ENCODE measurements around the gene PDAP1. TPM values are rescaled to one million over a fixed set of nuclear protein-coding genes. Genes with fewer than 3 reads are reported as not detected.
"Not testable (repeated sequence)": the region's sequence is repeated elsewhere in the genome, so short reads cannot be mapped to it uniquely, and the experiment has no call there.

Gene PDAP1
- polyA plus RNA-seq, 2 of the 4 experiments (the other 2 are of a cell fraction), result 81.8 to 347 TPM

GRCh38 chr7:99419323-99420021 lies 11.1 kb upstream of the PDAP1 start:
- no peak for TF ChIP-seq RNF2 (IDR thresholded peaks at IDR 0.05; ENCODE audit: borderline replicate concordance, low read depth)
- no peak for TF ChIP-seq HMGXB4 (CRISPR knock-in tag; IDR thresholded peaks at IDR 0.05; ENCODE audit: borderline replicate concordance)
- no peak for TF ChIP-seq KDM1A (IDR thresholded peaks at IDR 0.05; ENCODE audit: low read depth)
- TF ChIP-seq E2F6 (IDR thresholded peaks at IDR 0.05; ENCODE audit: borderline replicate concordance, low read depth), result no peak
- no peak for TF ChIP-seq RARB (CRISPR knock-in tag; IDR thresholded peaks at IDR 0.05)
- peak in 1 of 2 experiments; percentile 9; a peak in 2 of 6 replicates for ATAC-seq
- no peak for DNase-seq (ENCODE audit: low read depth in 1 of 2, low spot score in 1 of 2)
- Histone ChIP-seq H3K9me3 (no peaks in the 10 kb centered on the region), H3K4me1 (peaks cover 9% of the 10 kb centered on the region; the same call in 1 of the 3 replicates), H3K4me2 (no peak overlapping the region), H3K4me3 (no peak overlapping the region), H3K27ac (no peak overlapping the region)
- WGBS (ENCODE audit: missing lambda C conversion rate), result 92% methylated on average over 29 of the region's 29 CpGs
- no peak for FAIRE-seq
- POLR2A ChIA-PET, result interaction anchor here (3.1 kb wide), 1 partner anchor 11 kb away, joined by 12 read pairs; the partner anchor contains the start of genes BUD31 and PDAP1
- CTCF ChIA-PET, result interaction anchor here (1.6 kb wide), 1 partner anchor 10 kb away, joined by 7 read pairs; the partner anchor contains the start of genes BUD31 and PDAP1

GRCh38 chr7:99418260-99418659 lies 9.9 kb upstream of the PDAP1 start:
- CTCF ChIA-PET, result interaction anchor here (0.9 kb wide), 1 partner anchor 15 kb away, joined by 3 read pairs; no protein-coding TSS in a partner anchor
- WGBS (ENCODE audit: missing lambda C conversion rate), result 93% methylated on average over 9 of the region's 9 CpGs
- FAIRE-seq (no peak), ATAC-seq (peak in 1 of 2 experiments; percentile 6; a peak in 1 of 6 replicates), DNase-seq (ENCODE audit: low read depth in 1 of 2, low spot score in 1 of 2) (no peak)
- Histone ChIP-seq H3K4me2 (no peak overlapping the region), H3K4me3 (no peak overlapping the region), H3K9me3 (no peaks in the 10 kb centered on the region), H3K4me1 (peaks cover 9% of the 10 kb centered on the region; the same call in 1 of the 3 replicates), H3K27ac (no peak overlapping the region)
- POLR2A ChIA-PET, result no interaction called here
- TF ChIP-seq CHD2 (IDR thresholded peaks at IDR 0.05; ENCODE audit: low read length, partially characterized antibody), result no peak
- TF ChIP-seq CTCF (IDR thresholded peaks at IDR 0.05), result no peak
- TF ChIP-seq ESRRA (IDR thresholded peaks at IDR 0.05; ENCODE audit: borderline replicate concordance, low read length), result no peak
- TF ChIP-seq EHF (CRISPR knock-in tag; IDR thresholded peaks at IDR 0.05), result no peak
- no peak for TF ChIP-seq NFE2L2 (conservative IDR thresholded peaks at IDR 0.05; ENCODE audit: low read length)
- no peak for TF ChIP-seq PHF8 (IDR thresholded peaks at IDR 0.05; ENCODE audit: borderline replicate concordance, low read depth)
- no peak for TF ChIP-seq FOSB (CRISPR knock-in tag; IDR thresholded peaks at IDR 0.05)
- TF ChIP-seq HOXA7 (CRISPR knock-in tag; IDR thresholded peaks at IDR 0.05), result no peak
- no peak for TF ChIP-seq RNF2 (IDR thresholded peaks at IDR 0.05; ENCODE audit: borderline replicate concordance, low read depth)

- 37% methylated on average over 17 of the region's 17 CpGs for WGBS (ENCODE audit: missing lambda C conversion rate)
- POLR2A ChIA-PET, result interaction anchor here (1.1 kb wide), 1 partner anchor 8 kb away, joined by 3 read pairs; no protein-coding TSS in a partner anchor
- peak in 1 of 2 experiments; percentile 72 for DNase-seq (ENCODE audit: low read depth in 1 of 2, low spot score in 1 of 2)
- peak in 1 of 2 experiments; percentile 16; a peak in 1 of 6 replicates for ATAC-seq
- TF ChIP-seq CTCF (IDR thresholded peaks at IDR 0.05), result peak; percentile 56
- TF ChIP-seq SMC3 (IDR thresholded peaks at IDR 0.05), result peak; percentile 42; the same call in 2 of the 3 replicates
- peak; percentile 53 to 68; a peak in 4 of 5 replicates for TF ChIP-seq RAD21 (conservative IDR thresholded peaks at IDR 0.05 in 1 of 2, IDR thresholded peaks at IDR 0.05 in 1 of 2)
- H3K4me2 ChIP-seq, H3K27ac ChIP-seq, H3K4me3 ChIP-seq, FAIRE-seq, H3K9me3 ChIP-seq: not testable (repeated sequence)
- H3K4me1 ChIP-seq, result peaks cover 13% of the 10 kb centered on the region; the same call in 1 of the 3 replicates
- CTCF ChIA-PET, result interaction anchor here (0.6 to 4.1 kb wide), 13 partner anchors 9 to 206 kb away, joined by 3 to 29 read pairs (median 3); no protein-coding TSS in a partner anchor
Measured at GRCh38 chr7:99415513-99416127, 7.2 kb upstream of the PDAP1 start.
